Natural killer cell (primary cell): ENCODE results near the gene NUP62CL. TPM values are rescaled to one million over a fixed set of nuclear protein-coding genes. Genes with fewer than 3 reads are reported as not detected.

Experiments used
- ATAC-seq, 3 donors: fragments of 150-1000 bp in 2 of 3; fragments of 200-7000 bp in 1 of 3; cut with Tn5 transposase; 1 replicate in 1 of 3; 2 replicates in 2 of 3; pipeline ENCODE4 v1.10.0; 2021; ENCODE audit warnings: mild to moderate bottlenecking in 2 of 3, moderate library complexity in 2 of 3
- DNase-seq, 2 donors: peaks; one replicate each; pipeline versions ENCODE4 v3.0.0 to v3.0.0-alpha.2; 2013 to 2021; ENCODE audit warnings: mixed read lengths in 1 of 2
- H3K27ac ChIP-seq: one replicate; pipeline ENCODE4 v1.5.1; 2013; ENCODE audit warnings: mild to moderate bottlenecking, low read length
- H3K27me3 ChIP-seq: one replicate; pipeline ENCODE4 v1.6.1; 2013; ENCODE audit warnings: low read length; ENCODE audit not compliant: control insufficient read depth, insufficient read depth
- H3K36me3 ChIP-seq: one replicate; pipeline ENCODE4 v1.6.1; 2013; ENCODE audit warnings: low read length; ENCODE audit not compliant: control insufficient read depth, insufficient read depth
- H3K4me1 ChIP-seq: one replicate; pipeline ENCODE4 v1.6.1; 2013; ENCODE audit warnings: low read length; ENCODE audit not compliant: control insufficient read depth, insufficient read depth
- H3K4me3 ChIP-seq: one replicate; pipeline ENCODE4 v1.5.1; 2013; ENCODE audit warnings: low read length
- H3K9me3 ChIP-seq: one replicate; pipeline ENCODE4 v1.6.1; 2013; ENCODE audit warnings: low read length; ENCODE audit not compliant: control insufficient read depth, insufficient read depth
- H3K27ac Mint-ChIP-seq, 2 donors: one replicate each; pipeline ENCODE4 v1.8.0; 2022; ENCODE audit warnings: mild to moderate bottlenecking in 2 of 2, mixed read lengths in 2 of 2, moderate library complexity in 1 of 2
- H3K27me3 Mint-ChIP-seq, 2 donors: one replicate each; pipeline ENCODE4 v1.8.0; 2022; ENCODE audit warnings: low read depth in 2 of 2, mixed read lengths in 2 of 2
- H3K36me3 Mint-ChIP-seq: one replicate; pipeline ENCODE4 v1.8.0; 2022; ENCODE audit warnings: mixed read lengths
- H3K4me1 Mint-ChIP-seq, 2 donors: one replicate each; pipeline ENCODE4 v1.8.0; 2022; ENCODE audit warnings: mixed read lengths in 2 of 2
- H3K4me3 Mint-ChIP-seq: one replicate; pipeline ENCODE4 v1.8.0; 2022; ENCODE audit warnings: mild to moderate bottlenecking, moderate library complexity, mixed read lengths
- H3K9me3 Mint-ChIP-seq, 2 donors: one replicate each; pipeline ENCODE4 v1.8.0; 2022; ENCODE audit warnings: mixed read lengths in 2 of 2
- WGBS: methylation state at CpG from one replicate; pipeline ENCODE4 v1.1.7; 2013; ENCODE audit warnings: missing lambda C conversion rate; ENCODE audit not compliant: insufficient coverage; 5-methylcytosine and 5-hydroxymethylcytosine counted together
- intact Hi-C: fragments of 100-400 bp; cut with micrococcal nuclease; formaldehyde crosslinking; loops from one replicate; pipeline ENCODE4 v1.14.2; 2022
- total RNA-seq, 4 donors: library from RNA; stranded (reverse); fragments of 120-200 nt in 1 of 4; gene quantifications; one replicate each; pipeline versions ENCODE4 v1.2.3 to v1.2.4, GENCODE V29; 2013 to 2022
- TF ChIP-seq, protein P1 (sequence below): fragments of 200-600 bp; IDR thresholded peaks from one replicate; pipeline ENCODE4 v1.8.0; 2022; ENCODE audit warnings: antibody characterized with exemption

Gene NUP62CL
- total RNA-seq, 3 donors from 2014 or later (not counting 1 experiment from before 2014, with no cell fraction given), result 0.82 to 3.1 (median 1.2) TPM

DNA sequence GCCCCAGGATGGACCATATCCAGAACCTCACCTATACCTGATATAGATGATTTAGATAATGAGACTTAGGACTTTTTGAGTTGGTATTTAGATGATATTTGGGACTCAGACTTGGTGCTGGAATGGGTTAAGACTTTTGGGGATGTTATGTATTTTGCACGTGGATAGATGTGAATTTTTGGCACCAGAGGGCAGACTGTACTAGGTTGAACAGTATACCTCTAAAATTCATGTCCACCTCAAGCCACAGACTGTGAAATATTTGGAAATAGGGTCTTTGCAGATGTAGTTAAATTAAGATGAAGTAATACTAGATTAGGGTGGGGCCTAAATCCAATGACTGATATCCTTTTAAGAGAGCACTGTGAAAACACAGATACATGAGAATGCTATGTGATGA lies 103.3 kb downstream of the NUP62CL start:
- H3K36me3 Mint-ChIP-seq, result no peaks in the 10 kb centered on the region
- ATAC-seq (no peak), DNase-seq (peak in 1 of 2 donors; percentile 3)
- H3K27ac Mint-ChIP-seq, result peak overlapping the region in 1 of 2 donors; percentile 44
- peaks cover 5% of the 10 kb centered on the region for H3K36me3 ChIP-seq
- no peak overlapping the region for H3K4me3 ChIP-seq
- H3K4me1 Mint-ChIP-seq, result peaks cover 10 to 36% of the 10 kb centered on the region in 2 donors
- intact Hi-C loops, result no loop called here
- H3K9me3 Mint-ChIP-seq, result no peaks in the 10 kb centered on the region
- H3K27me3 Mint-ChIP-seq, result no peaks in the 10 kb centered on the region
- no peaks in the 10 kb centered on the region for H3K9me3 ChIP-seq
- WGBS, result 67% methylated on average over 1 of the region's 1 CpG
- H3K4me1 ChIP-seq, result no peaks in the 10 kb centered on the region
- TF ChIP-seq, protein P1, sequence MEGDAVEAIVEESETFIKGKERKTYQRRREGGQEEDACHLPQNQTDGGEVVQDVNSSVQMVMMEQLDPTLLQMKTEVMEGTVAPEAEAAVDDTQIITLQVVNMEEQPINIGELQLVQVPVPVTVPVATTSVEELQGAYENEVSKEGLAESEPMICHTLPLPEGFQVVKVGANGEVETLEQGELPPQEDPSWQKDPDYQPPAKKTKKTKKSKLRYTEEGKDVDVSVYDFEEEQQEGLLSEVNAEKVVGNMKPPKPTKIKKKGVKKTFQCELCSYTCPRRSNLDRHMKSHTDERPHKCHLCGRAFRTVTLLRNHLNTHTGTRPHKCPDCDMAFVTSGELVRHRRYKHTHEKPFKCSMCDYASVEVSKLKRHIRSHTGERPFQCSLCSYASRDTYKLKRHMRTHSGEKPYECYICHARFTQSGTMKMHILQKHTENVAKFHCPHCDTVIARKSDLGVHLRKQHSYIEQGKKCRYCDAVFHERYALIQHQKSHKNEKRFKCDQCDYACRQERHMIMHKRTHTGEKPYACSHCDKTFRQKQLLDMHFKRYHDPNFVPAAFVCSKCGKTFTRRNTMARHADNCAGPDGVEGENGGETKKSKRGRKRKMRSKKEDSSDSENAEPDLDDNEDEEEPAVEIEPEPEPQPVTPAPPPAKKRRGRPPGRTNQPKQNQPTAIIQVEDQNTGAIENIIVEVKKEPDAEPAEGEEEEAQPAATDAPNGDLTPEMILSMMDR, result no peak
- no peak overlapping the region for H3K4me3 Mint-ChIP-seq
- no peak overlapping the region for H3K27ac ChIP-seq
- H3K27me3 ChIP-seq, result no peaks in the 10 kb centered on the region

DNA sequence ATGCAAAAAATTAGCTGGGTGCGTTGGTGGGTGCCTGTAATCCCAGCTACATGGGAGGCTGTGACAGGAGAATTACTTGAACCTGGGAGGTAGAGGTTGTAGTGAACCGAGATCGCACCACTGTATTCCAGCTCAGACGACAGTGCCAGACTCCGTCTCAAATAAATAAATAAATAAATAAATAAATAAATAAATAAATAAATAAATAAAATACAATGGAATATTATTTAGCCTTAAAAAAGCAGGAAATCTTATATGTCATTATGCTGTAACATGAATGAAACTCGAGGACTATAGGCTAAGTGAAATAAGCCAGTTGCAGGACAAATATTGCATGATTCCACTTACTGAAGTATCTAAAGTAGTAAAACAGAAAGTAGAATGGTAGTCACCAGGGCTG lies 130.1 kb downstream of the NUP62CL start:
- no peak overlapping the region for H3K27ac ChIP-seq
- no peak for DNase-seq
- intact Hi-C loops, result no loop called here
- H3K9me3 ChIP-seq, result peaks cover 2% of the 10 kb centered on the region
- Mint-ChIP-seq H3K27me3 (no peaks in the 10 kb centered on the region), H3K9me3 (peaks cover 5 to 7% of the 10 kb centered on the region in 2 donors), H3K36me3 (peaks cover 8% of the 10 kb centered on the region), H3K27ac (no peak overlapping the region), H3K4me3 (no peak overlapping the region), H3K4me1 (peaks cover 0 to 9% of the 10 kb centered on the region in 2 donors)
- no peak for ATAC-seq
- TF ChIP-seq, protein P1, result no peak
- WGBS, result 100% methylated on average over 2 of the region's 6 CpGs
- no peaks in the 10 kb centered on the region for H3K36me3 ChIP-seq
- no peaks in the 10 kb centered on the region for H3K4me1 ChIP-seq
- H3K4me3 ChIP-seq, result no peak overlapping the region
- no peaks in the 10 kb centered on the region for H3K27me3 ChIP-seq

Other genes starting within 250 kb of the NUP62CL start
- 1 to 10 TPM; 2.5 to 3.6 (median 3.0) TPM for gene MORC4, start 206.2 kb downstream of the NUP62CL start, total RNA-seq
- gene RBM41, start 87.6 kb downstream of the NUP62CL start, total RNA-seq, result 10 to 100 TPM; 14.6 to 18.0 (median 15.3) TPM
- gene DNAAF6, start 178 bp upstream of the NUP62CL start, total RNA-seq, result not detected
- 10 to 100 TPM in 1 of 3 donors, 1 to 10 TPM in 2; 6.0 to 12.4 (median 8.2) TPM for gene FRMPD3, start 243.2 kb upstream of the NUP62CL start, total RNA-seq